Measurements from ENCODE around the gene RGS18. TPM values are rescaled to one million over a fixed set of nuclear protein-coding genes. Genes with fewer than 3 reads are reported as not detected.

Gene RGS18
- total and polyA plus RNA-seq, 2 of the 13 experiments (the other 11 are each of a cell fraction or from before 2014, with no cell fraction given), result not detected

DNA sequence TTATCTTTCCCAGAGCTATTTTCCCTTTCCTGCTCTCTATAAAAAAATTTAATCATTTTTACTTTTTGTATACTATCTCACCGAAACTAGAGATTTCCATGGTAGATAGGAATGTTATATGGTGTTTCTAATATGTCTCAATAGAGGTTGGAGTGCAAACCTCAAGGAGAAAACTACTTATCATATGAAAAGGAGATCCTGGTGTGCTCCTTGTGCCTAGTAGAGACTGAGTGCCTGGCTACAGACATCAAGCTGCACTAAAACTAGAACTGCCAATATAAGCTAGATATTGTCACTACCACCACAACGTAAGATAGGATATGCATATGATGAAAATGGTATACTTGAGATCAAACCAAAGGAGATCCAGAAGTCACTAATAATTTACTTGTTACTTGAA is 67.0 kb downstream of the RGS18 start:
- Histone ChIP-seq H3K27me3 (ENCODE audit: control insufficient read depth in 1 of 2, insufficient read depth in 2 of 2, low read length in 2 of 2) (no peaks in the 10 kb centered on the region; a peak in 1 of 5 replicates), H3K79me2 (ENCODE audit: insufficient read depth, low read length) (no peaks in the 10 kb centered on the region), H3K9ac (ENCODE audit: insufficient read depth, low read depth, low read length) (no peak overlapping the region), H3K9me3 (ENCODE audit: low read length) (no peaks in the 10 kb centered on the region), H3K4me2 (ENCODE audit: low read depth, low read length) (no peak overlapping the region), H3K27ac (ENCODE audit: extremely low read length, insufficient read depth, low read length) (no peak overlapping the region), H4K20me1 (ENCODE audit: insufficient read depth, low read length) (no peaks in the 10 kb centered on the region), H3K36me3 (replicated peaks in 1 of 2; ENCODE audit: control insufficient read depth in 1 of 2, insufficient read depth in 2 of 2, low read length in 2 of 2) (no peaks in the 10 kb centered on the region), H3K4me1 (ENCODE audit: insufficient read depth, low read length) (no peaks in the 10 kb centered on the region), H2AFZ (ENCODE audit: low read length) (no peak overlapping the region), H3K4me3 (replicated peaks in 1 of 3; ENCODE audit: insufficient read depth in 1 of 3, low read depth in 2 of 3, low read length in 3 of 3) (no peak overlapping the region)
- no peak for FAIRE-seq
- in situ Hi-C loops (cut with HindIII; ENCODE audit: extremely low pct_ligation_motif_present, low pct_unique_long_range_greater_than_20kb), result no loop called here
- BruUV-seq (replicated peaks), result no TSS peak
- POLR2A ChIA-PET, result no interaction called here
- WGBS (ENCODE audit: low lambda C conversion rate), result 1% methylated on average over 2 of the region's 2 CpGs
- ATAC-seq, result no peak
- no peak for TF ChIP-seq ZSCAN29 (CRISPR knock-in tag; conservative IDR thresholded peaks at IDR 0.05)
- TF ChIP-seq, protein P1, sequence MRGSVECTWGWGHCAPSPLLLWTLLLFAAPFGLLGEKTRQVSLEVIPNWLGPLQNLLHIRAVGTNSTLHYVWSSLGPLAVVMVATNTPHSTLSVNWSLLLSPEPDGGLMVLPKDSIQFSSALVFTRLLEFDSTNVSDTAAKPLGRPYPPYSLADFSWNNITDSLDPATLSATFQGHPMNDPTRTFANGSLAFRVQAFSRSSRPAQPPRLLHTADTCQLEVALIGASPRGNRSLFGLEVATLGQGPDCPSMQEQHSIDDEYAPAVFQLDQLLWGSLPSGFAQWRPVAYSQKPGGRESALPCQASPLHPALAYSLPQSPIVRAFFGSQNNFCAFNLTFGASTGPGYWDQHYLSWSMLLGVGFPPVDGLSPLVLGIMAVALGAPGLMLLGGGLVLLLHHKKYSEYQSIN (CRISPR knock-in tag; IDR thresholded peaks at IDR 0.05; ENCODE audit: borderline replicate concordance), result no peak
- TF ChIP-seq, protein P2, sequence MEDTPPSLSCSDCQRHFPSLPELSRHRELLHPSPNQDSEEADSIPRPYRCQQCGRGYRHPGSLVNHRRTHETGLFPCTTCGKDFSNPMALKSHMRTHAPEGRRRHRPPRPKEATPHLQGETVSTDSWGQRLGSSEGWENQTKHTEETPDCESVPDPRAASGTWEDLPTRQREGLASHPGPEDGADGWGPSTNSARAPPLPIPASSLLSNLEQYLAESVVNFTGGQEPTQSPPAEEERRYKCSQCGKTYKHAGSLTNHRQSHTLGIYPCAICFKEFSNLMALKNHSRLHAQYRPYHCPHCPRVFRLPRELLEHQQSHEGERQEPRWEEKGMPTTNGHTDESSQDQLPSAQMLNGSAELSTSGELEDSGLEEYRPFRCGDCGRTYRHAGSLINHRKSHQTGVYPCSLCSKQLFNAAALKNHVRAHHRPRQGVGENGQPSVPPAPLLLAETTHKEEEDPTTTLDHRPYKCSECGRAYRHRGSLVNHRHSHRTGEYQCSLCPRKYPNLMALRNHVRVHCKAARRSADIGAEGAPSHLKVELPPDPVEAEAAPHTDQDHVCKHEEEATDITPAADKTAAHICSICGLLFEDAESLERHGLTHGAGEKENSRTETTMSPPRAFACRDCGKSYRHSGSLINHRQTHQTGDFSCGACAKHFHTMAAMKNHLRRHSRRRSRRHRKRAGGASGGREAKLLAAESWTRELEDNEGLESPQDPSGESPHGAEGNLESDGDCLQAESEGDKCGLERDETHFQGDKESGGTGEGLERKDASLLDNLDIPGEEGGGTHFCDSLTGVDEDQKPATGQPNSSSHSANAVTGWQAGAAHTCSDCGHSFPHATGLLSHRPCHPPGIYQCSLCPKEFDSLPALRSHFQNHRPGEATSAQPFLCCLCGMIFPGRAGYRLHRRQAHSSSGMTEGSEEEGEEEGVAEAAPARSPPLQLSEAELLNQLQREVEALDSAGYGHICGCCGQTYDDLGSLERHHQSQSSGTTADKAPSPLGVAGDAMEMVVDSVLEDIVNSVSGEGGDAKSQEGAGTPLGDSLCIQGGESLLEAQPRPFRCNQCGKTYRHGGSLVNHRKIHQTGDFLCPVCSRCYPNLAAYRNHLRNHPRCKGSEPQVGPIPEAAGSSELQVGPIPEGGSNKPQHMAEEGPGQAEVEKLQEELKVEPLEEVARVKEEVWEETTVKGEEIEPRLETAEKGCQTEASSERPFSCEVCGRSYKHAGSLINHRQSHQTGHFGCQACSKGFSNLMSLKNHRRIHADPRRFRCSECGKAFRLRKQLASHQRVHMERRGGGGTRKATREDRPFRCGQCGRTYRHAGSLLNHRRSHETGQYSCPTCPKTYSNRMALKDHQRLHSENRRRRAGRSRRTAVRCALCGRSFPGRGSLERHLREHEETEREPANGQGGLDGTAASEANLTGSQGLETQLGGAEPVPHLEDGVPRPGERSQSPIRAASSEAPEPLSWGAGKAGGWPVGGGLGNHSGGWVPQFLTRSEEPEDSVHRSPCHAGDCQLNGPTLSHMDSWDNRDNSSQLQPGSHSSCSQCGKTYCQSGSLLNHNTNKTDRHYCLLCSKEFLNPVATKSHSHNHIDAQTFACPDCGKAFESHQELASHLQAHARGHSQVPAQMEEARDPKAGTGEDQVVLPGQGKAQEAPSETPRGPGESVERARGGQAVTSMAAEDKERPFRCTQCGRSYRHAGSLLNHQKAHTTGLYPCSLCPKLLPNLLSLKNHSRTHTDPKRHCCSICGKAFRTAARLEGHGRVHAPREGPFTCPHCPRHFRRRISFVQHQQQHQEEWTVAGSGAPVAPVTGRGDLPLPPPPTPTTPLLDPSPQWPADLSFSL (CRISPR knock-in tag; IDR thresholded peaks at IDR 0.05), result no peak
- no peak for TF ChIP-seq ZKSCAN5 (CRISPR knock-in tag; IDR thresholded peaks at IDR 0.05)
- TF ChIP-seq, protein P3, sequence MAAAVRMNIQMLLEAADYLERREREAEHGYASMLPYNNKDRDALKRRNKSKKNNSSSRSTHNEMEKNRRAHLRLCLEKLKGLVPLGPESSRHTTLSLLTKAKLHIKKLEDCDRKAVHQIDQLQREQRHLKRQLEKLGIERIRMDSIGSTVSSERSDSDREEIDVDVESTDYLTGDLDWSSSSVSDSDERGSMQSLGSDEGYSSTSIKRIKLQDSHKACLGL (CRISPR knock-in tag; IDR thresholded peaks at IDR 0.05), result no peak
- no peak for TF ChIP-seq HNRNPK (IDR thresholded peaks at IDR 0.05; ENCODE audit: low read depth, low read length, poor library complexity, severe bottlenecking)
- TF ChIP-seq EED (CRISPR knock-in tag; IDR thresholded peaks at IDR 0.05), result no peak
- no peak for TF ChIP-seq TAF15 (IDR thresholded peaks at IDR 0.05; ENCODE audit: low read depth, low read length, poor library complexity, severe bottlenecking)
- CTCF ChIA-PET (ENCODE audit: low intra/inter-chr PET ratio, low total read pairs), result no interaction called here
- DNase-seq (ENCODE audit: low spot score), result no peak
- intact Hi-C loops (cut with micrococcal nuclease; ENCODE audit: unreplicated experiment), result no loop called here
